GM21390 (cell line): ENCODE measurements around the gene CEP128.

Experiments
- ATAC-seq: cut with Tn5 transposase; IDR thresholded peaks from one replicate; pipeline ENCODE4 v1.9.1; 2021; ENCODE audit not compliant: unreplicated experiment

The CEP128 gene

DNA sequence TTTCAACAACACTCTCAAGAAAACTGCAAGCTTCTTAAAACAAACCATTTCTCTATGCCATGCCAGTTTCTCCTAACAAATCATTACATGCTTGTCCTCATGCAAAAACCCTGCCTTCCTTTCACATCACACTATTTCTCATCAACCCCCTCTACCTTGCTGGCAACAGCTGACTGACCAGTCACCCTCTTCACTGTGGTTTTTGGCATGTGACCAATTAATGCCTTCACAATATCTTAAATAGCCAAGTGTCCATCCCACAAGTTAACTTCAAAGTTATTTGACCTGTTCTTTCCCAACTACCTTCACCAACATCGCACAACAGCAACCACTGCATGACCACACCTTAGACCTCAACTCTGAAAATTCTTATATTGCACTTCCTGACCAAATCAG, 159.6 kb downstream of the CEP128 start:
- no peak for ATAC-seq

DNA sequence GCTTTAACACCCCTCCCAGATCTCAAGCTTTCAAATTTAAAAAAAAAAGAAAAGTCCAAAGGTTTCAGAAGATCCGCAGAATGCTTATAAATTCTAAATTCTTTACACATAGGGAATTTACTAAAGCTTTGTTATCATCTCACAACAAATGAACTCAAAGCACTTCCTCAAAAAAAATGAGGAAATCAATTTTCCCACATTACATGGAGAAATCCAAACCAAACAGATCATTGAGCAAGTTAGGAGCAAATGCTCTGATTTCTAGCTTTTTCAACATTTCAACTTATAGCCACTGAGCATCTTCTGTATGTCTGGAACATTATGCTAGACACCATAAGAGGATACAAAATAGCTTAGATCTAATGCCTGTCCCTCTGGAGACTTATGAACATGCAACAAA, 161.0 kb downstream of the CEP128 start:
- ATAC-seq, result no peak

DNA sequence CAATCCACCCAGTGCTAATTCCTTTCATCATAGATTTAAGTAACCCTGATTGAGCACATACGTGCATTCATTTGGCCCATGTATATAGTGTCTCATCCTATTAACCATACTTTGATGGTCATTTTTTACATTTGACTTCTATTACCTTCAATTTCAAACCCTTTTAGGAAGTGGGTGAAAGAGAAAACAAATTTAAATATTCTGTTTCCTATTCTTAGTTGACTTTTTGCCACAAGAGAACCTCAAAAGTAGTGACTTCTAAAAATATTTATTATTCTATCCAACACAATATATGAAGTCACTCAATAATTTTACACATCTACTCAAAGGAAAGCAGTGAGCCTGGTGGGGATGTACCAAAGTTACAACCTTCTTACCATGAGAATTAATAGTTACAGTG, 164.9 kb downstream of the CEP128 start:
- ATAC-seq, result peak; percentile 61

DNA sequence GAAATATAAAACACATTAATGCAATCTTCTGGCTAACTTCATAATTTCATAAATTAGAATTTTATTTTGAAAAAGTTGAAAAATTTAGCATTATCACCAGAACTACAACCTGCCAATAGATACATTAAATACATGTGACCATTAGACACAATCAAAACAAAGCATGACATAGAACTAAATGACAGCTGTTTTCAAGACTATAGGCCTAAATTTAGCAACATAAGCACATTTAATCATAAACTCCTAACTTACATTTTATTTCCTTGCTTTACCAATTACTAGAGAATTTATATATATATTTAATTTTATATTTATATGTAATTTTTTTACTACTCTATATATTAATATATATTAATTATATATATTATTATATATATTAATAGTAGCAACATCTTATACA, 165.4 kb downstream of the CEP128 start:
- ATAC-seq, result no peak

DNA sequence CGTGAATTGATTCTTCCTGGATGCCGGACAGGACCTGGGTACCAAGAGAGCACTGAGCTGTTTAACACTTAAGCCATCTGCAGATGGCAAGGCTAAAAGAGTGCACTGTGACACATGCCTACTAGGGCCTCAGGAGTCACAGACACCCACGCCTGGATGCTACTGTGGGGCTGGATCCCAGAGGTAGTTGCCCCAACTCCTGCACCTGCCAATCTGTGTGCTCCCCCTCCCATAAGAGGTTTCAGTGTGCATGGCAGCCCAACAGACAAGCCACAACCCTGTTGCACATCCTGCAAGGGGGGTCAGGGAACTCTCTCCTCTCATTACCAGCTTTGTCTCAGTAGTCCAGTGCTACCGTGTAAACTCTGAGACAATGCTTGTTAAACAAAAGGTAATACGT, 169.0 kb downstream of the CEP128 start:
- no peak for ATAC-seq

DNA sequence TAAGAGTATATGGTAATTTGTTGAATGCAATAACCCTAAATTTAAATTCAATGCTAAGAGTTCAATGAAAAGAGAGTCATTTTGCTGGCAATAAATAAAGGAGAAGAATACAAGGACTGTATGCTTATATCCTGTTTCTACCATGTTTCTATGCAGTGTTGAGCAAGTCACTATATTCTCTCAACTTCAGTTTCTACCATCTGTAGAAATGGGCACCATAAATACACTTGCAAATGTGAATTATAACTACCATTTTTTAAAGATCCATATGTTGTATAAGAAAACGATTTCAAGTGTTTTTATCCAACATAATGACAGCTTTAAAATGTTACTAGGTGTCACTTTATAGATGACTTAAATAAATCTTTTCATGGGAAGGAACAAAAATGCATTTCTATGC, 170.3 kb downstream of the CEP128 start:
- ATAC-seq, result no peak

DNA sequence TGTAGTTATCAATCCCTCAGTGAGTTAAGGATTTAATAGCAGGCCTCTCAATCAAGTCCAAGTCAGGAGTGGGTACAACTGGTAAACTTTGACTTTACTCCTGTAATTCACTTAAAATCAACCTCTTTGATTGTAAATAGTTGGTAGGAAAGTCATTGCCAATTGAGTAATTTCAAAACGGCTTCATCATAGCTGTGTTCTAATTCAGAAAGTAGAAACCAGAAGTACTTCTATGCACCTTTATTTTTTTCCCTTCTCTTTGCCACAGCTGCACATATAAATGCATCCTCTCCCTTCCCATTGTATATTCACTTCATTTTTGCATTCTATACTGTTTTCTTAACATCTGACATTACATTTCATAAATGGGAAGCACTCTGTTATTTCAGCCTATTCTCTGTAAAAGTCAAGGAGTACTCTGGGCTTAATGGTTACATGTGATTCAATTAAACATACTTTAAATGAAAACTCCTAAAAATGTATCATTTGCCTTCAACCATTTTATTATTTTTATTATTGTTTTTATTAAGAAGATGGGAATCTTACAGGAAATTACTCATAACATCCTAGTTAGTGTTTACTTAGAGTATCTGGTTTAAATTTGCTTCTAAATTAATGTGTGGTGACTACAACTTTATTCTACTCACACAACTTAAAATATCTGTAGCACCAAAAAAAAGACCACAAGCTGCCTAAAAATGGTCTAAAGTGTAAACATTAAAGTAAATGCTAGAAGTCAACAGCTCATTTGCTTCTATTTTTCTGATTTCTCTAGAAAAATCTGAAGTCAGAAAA, 171.2 kb downstream of the CEP128 start:
- ATAC-seq, result peak; percentile 54

DNA sequence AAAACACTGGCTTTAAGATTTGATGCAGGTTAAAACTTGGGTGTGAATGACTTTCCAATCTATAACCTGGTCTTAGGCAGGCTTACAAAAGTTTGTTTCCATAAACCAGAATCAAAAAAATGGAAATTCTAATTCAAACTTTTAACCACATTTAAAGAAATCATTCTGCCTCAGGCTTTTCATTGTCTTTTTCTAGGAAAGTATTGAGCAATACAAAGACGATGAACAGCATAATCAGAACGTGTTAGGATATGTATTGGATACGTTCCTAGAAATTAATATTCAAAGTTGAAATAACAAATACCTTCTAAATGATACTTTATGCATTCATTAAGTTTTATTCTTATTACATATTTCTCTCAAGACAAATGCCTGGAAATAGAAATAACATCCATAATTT, 172.9 kb downstream of the CEP128 start:
- ATAC-seq, result no peak

DNA sequence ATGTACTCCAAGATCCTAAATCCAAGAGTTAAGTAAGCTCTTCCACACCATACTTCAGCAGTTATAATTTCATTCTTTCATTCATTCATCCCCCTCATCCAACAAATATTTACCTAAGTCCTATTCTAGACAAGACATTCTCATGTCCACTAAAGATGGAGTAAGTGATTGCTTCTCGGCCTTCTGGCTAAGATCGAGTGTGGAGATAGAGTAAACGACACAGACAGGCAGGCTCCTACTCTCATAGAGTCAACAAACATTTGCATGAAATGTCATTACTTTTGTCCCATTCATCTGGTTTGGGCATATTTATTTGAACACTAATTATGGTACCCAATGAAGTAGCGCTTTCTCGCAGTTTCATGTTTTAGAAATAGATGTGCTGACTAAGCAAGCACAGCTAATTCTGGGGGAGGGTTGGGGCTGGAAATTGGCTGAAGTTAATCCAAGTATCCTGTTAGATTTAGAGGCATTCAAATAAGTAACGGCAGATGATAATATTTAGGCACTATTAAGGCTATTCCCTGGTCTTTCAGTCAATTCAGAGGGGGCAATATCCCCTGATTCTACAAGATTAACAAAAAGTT, 176.5 kb downstream of the CEP128 start:
- ATAC-seq, result no peak

DNA sequence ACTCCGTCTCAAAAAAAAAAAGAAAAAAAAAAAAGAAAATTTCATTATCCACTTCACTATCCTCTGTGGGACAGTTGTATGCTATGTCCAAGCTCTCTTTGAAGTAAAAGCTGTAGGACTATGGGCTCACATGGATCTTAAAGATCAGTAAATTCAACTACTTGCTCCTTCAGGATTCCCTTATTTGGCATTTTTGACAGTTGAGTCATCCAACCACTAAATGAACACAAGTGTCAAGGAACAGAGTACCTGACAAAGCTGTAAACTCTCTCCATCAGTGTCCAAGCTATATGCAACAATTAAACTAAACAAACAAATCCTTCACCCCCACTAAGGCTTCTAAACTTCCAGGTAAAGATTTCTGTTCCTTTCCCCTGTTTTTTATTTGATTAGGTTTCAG, 177.0 kb downstream of the CEP128 start:
- ATAC-seq, result no peak

DNA sequence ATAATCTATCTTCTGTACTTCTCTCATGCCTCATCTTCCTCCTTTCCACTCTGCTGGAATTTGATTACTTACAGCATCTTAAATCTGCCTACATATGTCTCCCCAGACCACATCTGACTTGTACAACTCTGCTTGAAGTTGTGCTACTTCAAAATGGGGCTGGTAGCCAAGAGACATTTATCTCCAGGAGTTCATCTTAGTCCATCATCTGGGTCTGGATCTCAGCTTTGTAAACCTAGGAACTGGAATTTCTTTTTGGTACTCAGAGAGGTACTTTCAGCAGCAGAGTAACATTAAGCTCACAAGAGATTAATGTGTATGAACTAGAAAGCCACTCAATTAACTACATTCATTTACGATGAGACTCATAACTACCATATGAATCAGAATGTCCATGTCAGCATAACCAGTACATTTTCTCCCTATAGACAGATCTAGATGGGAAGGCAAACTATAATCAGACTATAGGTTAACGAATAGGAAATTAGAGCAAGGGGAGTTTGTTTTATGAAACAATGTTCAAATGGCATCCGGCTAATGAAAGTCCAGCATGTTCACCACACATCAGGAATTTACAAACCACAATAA, 178.8 kb downstream of the CEP128 start:
- ATAC-seq, result no peak

DNA sequence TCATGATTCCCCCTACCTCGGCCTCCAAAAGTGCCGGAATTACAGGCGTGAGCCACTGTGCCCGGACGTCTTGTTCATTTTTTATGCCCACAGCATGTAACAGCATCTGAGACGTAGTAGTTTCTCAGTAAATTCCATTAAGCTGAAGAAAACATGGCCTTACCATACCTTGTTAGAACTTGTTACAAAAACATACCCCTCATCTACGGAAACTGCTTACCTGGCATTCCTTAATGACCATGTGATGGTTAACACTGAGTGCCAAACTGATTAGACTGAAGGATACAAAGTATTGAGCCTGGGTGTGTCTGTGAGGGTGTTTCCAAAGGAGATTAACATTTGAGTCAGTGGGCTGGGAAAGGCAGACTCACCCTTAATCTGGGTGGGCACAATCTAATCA, 186.8 kb downstream of the CEP128 start:
- no peak for ATAC-seq

DNA sequence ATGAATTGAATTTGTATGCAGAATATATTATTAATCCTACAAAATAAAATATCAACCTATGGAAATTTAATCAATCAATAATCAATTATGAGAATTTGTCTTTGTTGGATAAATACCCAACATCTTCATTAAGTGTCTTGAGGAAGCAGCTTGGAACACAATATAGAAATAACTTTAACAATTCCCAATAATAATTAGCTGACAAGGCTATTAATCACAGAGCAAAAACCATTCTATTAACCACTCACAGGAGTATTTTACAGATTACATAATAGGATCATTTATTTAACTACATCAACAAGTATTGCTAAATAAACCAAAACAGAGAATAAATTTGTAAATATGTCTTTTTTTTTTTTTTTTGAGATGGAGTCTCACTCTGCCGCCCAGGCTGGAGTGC, 190.3 kb downstream of the CEP128 start:
- no peak for ATAC-seq

DNA sequence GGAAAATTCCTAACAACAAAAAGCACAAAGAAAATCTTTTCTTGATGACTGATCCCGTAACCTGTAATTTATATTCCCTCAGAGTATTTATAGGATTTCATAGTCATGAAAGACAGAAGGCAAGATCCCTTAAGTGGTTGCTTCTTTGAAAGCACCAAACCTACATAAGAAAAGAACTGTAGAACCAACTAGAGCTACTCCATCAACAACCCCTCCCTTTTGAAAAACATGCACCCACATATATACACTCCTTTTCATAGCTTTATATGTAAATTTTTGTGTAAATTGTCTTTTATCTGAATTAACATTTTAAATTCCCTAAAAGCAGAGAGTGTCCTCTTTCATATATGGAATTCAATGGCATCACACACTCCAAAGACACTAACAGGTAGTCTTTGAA, 215.3 kb downstream of the CEP128 start:
- ATAC-seq, result no peak

DNA sequence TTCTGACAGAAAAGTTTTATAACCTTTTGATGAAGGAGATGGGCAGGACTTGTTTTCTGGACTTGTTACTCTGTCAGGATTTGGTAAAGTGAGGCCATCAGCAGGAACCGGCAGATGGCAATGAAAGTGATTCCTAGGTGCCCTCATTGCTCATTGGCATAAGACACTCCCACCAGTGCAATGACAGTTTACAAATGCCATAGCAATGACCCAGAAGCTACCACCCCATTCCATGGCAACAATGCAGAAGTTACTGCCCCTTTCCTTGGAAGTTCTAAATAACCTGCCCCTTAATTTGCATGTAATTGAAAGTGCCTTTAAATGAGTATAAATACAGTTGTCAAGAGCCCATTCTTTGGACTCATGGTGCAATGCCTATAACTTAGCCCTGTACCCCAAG, 222.6 kb downstream of the CEP128 start:
- no peak for ATAC-seq

DNA sequence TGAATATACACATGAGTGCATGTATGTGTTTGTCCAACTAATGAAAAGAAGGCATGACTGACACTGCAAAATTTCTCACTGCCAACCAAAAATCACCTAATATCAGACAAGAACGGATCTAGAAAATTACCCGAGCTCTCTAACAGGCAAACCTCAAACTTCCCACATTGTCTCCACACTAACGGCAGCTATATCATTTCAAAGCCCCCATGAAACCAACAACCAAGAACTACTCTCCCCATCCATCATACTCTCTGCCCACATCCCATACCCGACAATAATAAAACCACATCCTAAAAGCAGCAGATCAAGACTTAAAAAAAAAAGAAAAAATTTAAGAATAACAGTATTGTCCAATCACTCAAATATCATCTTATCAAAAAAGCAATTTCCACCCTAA, 227.1 kb downstream of the CEP128 start:
- no peak for ATAC-seq

DNA sequence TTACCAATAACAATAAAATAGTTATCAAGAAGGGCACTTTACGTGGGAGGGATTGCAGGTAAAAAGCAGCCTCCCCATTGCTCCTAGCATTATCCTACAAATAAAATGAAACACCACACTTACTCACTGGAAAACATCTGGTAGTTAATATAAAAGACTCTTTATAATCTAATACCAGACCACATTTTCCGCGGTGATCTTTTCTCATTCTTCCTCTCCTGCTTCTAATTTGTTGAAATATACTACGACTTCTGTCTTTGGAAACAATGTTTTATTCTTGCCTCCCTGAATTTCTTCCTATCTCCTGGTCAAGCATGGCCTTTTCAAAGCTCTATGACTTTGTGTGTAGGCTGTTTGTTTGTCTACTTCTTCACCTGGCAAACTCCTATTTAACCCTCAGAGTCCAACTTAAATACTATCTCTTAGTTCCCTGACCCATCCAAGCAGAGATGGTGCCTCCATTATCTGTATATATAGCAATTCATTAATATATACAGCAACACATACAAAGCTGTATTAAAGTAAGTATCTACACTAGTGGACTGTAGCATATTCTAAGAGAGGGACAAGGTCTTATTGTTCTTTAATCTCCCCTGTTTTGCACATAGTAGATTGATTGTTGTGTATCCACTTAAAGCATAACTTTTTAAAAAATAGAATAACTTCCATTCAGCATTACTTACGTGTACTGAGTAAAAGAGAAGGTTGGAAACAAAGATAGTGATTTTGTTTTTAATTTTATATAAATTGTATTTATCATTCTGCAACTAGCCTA, 228.3 kb downstream of the CEP128 start:
- no peak for ATAC-seq

DNA sequence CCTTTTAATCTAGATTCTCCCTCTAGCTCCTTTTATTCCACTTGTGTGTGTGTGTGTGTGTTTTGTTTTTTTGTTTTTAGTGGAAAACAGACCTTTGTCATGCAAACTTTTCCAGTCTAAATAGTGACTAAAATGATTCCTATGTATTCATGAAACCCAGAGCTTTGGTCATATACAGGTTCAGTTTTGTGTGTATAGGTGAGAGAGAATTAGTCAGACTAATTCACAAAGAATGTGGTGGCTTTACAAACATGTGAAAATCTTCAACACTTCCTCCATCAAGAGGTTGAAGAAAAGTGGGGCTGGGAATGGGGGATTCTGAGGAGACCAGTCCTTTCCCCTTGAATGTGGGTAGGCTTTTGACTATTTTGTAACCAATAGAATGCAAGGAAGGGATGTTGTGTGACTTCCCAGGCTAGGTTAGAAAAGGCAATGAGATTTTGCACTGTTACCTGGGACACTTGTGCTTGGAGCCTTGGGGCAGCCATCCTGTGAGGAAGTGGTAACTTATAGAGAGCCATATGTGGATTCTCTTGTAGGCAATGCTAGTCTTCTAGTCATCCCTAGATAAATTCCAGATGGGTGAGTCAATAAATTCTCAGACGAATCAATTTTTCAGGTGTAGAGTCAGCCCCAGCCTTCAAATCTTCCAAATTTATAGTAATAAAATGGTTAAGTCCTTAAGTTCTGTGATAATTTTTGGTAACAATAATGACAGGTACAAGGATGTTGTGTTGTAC, 236.1 kb downstream of the CEP128 start:
- ATAC-seq, result no peak

DNA sequence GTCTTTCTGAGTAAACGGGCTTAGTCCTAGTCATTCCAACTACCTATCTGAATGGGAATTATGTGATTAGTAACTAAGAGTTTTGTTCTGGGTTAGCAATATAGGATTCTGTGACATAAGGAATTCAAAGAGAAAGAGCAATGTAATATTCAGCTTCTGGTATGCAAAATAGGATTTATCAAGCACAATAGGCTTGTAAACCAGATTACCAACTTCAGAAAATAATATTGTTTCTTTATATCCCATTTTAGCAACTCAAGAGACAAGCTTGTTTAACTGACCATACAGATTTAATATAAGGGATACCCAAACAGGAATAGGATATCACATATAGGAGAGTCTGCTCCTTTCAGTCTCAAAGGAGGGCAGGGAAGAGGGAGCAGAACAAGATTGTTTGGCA, 240.9 kb downstream of the CEP128 start:
- no peak for ATAC-seq

DNA sequence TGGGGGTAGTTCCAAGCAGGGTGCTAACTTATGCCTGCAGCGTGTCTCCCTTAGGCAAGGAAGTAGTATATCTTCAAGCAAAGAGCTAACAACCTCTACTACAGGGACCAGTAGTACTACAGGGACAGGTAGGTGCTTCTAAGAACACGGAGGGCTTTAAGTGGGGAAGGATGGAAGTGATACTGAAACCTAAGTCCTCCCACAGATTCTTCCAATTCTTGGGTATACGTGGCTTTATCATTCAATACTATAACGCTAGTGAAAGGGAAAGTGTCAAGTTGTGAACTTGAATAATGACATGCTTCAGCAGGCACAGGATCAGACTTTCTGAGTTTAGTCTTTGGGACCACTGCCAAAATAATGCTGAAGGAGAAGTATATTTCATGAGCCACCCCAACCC, 241.7 kb downstream of the CEP128 start:
- peak; percentile 54 for ATAC-seq

DNA sequence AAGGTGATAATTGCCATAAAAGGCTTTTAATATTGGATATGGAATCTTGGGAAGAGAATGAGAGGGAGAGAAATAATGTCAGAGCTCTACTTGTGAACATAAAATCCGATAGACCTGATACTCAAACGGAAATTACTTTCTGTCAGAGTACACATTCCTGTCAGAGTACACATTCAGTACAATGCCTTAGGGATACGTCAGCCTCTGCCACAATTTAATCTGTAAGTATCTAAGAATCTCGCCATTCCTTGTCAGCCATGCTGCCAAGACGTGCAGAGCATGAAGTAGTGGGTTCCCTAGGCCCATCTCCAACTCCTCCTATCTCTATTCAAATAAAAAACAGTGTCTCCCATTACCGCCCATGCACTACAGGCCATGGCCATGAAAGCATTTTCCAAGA, 242.6 kb downstream of the CEP128 start:
- no peak for ATAC-seq
